GM19099 (cell line): ENCODE results near the gene SRCIN1.

Source experiments
- POLR2A ChIP-seq: IDR thresholded peaks from 3 replicates; pipeline ENCODE4 v1.6.1; 2011; ENCODE audit warnings: low read depth; ENCODE audit not compliant: insufficient read length; ENCODE audit errors: extremely low read depth

SRCIN1 gene

DNA sequence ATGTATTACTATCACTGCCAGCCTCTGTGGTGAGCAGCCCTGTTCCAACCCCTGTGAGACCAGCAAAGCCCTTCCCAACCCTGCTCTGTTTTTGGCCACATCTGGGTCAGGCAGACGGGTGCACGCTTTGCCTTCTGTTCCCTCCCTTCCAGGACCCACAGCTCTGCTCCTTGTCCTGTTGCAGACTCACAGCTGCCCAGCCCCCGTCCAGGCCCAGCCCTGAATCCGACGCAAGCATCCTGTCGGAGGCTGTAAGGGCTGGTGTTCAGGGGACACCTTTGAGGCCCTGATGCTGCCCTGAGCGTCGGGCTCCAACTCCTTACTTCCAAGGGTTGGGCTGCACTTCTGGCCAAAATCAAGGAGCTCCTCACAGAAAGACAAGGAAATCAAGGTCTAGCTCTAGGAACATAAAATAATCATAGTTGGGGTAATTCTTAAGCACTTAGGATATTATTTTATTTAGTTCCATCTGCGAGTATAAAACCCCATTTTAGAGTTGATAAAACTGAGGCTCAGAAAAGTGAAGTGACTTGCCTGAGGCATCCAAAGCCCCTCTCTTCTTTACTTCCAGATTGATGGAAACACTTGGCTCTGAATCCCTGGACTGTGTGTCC lies 14.3 kb upstream of the SRCIN1 start:
- TF ChIP-seq POLR2A, result no peak

DNA sequence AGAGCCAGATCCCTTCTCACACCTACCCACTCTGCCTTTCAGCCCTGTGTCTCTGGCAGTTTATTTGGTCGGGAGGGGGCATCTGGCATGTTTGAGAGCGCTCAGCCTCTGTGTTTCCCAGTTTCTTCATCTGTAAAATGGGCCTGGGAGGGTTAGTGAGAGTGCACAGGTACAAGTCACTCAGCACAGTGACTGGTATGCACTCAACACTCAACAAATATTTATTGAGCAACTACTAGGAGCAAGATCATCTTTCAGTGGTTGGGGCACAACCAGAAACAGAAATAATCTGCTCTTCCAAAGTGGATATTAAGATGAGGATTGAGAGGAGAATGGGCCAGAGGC lies 13.7 kb upstream of the SRCIN1 start:
- no peak for TF ChIP-seq POLR2A

DNA sequence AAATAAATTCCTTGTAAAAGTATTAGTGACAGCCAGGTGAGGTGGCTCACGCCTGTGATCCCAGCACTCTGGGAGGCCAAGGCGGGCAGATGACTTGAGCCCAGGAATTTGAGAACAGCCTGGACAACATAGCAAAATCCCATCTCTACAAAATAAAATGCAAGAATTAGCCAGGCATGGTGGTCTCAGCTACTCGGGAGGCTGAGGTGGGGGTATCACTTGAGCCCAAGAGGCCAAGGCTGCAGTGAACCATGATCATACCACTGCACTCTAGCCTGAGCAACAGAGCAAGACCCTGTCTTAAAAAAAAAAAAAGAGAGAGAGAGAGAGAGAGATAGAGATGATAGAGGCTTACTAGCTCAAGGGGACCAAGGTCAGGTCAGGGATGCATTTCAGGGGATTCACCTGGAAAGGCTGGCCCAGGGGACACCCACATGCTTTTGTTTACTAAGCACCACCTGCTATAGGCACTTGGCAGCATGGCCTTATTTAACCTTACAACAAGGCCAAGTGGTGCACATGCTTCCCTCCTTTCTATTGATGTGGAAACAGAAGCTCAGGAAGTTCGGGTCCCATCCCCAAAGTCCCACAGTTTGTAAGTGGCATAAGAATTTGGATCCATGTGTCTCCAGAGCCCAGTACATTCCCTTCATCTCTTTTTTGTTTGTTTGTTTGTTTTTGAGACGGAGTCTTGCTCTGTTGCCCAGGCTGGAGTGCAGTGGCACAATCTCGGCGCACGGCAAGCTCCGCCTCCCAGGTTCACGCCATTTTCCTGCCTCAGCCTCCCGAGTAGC lies 12.4 kb upstream of the SRCIN1 start:
- TF ChIP-seq POLR2A, result no peak

DNA sequence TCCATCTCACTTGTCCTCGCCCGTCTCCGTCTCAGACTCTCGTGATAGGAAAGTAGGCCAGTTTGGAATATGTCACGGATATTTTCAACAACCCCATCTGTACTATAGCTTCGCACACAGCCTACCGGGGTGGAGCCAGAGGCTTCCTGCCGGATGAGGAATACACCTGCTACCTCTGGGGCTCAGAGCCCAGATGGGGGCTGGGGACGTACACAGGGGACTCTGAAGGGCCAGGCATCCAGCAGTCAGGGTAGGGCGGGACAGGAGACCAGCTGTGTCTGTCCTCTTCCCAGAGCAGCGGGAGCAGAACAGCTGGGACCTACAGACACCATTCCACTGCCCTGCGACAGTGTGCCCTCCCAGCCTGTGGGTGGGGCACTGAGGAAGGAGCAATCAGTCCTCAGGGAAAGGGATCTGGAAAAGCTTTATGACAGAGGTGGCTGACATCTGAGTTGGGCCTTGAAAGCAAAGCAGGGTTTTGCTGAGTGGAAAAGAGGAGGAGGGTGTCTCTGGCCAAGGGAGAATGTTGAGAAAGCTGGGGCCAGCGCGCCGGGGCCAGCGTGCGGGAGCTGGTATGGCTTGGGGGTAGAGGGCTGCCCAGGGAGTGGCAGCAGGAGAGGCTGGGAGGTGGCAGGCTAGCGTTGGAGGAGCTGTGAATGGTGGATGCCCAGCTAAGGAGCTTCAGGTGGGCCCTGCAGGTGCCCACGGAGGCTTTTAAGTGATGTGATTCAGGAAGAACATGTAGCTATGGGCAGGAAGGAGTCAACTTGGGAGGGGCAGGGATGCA lies 11.5 kb upstream of the SRCIN1 start:
- TF ChIP-seq POLR2A, result no peak

- no peak for TF ChIP-seq POLR2A
Measured at GRCh38 chr17:38616361-38616760, 10.6 kb upstream of the SRCIN1 start.

DNA sequence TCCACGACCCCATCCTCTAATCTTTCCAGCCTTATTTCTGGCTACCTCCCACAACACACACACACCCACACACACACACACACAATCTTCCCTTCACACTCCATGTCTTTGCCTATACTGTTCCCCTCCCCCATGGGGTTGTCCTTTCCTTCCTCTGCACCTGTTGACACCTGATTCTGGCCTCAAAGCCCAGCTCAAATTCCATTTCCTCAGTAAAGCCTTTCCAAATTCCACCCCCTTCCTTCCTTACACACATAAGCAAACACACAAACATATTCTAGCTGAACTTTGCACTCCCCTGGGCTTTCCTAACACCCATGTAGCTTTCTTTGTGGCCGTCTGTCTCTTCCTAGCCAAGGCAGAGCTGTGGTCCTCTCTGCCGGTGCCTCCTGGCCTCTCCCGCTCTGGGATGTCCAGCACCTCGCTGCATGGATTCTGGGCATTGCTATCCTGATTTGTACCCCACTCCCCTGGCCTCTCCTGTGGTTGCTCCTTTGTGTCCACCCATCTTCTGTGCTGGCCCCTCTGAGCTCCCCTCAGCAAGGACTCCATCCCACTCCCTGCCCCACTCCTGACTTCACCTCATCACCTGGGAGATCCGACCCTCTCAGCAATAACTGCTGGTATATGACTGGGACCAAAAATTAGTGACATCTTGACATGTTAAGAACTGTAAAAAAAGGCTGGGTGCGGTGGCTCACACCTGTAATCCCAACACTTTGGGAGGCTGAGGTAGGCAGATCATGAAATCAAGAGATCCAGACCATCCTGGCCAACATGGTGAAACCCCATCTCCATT lies 8.4 kb upstream of the SRCIN1 start:
- no peak for TF ChIP-seq POLR2A

DNA sequence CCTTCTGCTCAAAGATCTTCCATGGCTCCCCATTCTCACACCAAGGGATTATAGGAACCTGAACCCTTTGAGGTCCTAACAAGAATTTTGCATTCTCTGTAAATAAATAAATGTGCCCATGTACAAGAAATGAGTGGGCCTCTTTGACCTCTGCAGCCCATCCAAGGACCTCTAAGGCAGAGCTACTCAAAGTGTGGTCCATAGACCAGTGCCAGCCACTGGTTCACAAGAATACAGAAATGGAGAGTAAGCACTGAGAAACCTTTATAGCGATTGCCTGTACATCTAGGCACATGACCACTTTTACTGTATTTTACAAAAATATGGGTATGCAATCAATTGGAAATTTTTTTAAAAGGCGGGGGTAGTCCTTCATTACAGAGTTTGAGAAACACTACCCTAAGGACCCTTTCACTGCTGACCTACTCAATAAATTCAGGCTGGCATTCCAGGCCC lies 7.8 kb upstream of the SRCIN1 start:
- TF ChIP-seq POLR2A, result no peak

DNA sequence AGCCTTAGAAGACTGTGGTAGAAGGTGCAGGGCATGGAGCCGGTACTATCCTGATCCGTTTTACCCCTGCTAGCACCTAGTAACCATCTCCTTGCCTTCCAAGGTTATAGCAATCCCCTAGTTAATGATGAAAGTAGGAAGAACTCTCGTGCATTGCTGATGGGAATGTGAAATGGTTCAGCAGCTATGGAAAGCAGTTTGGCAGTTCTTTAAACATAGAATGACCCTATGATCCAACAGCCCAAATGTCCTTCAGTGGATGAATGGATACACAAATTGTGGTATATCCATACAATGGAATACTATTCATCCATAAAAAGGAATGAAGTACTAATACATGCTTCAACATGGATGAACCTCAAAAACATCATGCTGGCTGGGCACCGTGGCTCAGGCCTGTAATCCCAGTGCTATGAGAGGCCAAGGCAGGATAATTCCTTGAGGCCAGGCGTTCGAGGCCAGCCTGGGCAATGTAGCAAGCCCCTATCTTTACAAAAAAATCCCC lies 6.2 kb upstream of the SRCIN1 start:
- no peak for TF ChIP-seq POLR2A

DNA sequence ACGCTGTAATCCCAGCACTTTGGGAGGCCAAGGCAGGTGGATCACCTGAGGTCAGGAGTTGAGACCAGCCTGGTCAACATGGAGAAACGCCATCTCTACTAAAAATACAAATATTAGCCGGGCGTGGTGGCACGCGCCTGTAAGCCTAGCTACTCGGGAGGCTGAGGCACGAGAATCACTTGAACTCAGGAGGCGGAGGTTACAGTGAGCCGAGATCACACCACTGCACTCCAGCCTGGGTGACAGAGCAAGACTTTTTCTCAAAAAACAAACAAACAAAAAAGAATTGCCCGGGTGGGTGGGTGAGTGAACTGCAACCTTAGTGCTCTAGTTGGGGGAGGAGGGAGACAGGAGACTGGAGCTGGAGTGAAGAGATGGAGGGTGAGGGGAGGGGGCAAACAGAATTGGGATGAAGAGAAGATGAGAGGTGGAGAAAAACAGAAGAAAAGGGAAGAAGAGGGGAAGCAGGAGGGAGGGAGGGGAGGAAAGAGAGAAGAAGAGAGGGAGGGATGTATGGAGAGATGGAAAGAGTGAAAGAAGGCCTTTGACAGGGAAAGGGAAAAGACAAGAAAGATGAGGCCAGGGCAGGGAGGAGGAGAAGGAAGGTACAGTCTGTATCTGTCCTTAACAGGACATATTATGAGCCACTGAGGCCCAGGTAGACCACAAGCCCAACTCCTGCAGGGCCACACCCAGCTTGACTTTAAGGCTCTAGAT lies 5.5 kb upstream of the SRCIN1 start:
- TF ChIP-seq POLR2A, result no peak

GRCh38 chr17:38609280-38610031 lies 3.7 kb upstream of the SRCIN1 start:
- no peak for TF ChIP-seq POLR2A

DNA sequence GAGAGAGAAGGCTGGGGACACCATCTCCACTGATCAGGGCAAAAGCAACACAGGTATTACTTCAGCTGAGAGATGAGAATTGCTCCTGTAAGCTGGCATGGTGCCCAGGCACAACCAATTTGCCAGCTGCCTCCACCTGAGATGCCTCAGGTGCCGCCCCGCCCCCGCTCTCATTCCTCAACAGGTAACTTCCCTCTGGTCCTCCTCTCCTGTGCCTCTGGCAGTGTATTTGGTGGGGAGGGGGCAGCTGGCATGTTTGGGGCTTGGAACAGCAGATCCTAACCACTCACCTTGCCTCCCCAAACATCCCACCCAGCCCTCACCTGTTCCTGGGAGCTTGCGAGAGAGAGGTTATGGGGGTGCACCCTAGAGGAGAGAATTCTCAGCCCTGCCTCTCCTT lies 2.9 kb upstream of the SRCIN1 start:
- no peak for TF ChIP-seq POLR2A

- TF ChIP-seq POLR2A, result no peak
Measured at GRCh38 chr17:38606646-38607611, 1.2 kb upstream of the SRCIN1 start.
